Heart left ventricle (tissue), 16 donors: ENCODE results near the gene RXRA. TPM values are rescaled to one million over a fixed set of nuclear protein-coding genes. Genes with fewer than 3 reads are reported as not detected.
A peak's percentile ranks its signal among the peaks of the same experiment; 100 is the strongest.

Source experiments
- ATAC-seq, 4 donors: fragments of 200-7000 bp; cut with Tn5 transposase; one replicate each; pipeline ENCODE4 v1.9.1; 2020 to 2022; ENCODE audit warnings: moderate library complexity in 4 of 4, mild to moderate bottlenecking in 3 of 4, moderate number of reproducible peaks in 1 of 4
- DNase-seq, 5 donors: peaks; one replicate each; pipeline ENCODE4 v3.0.0-alpha.2; 2020
- H3K27ac ChIP-seq, 12 donors: fragments of 200-600 bp; sonication (generic) in 4 of 12; one replicate each; pipeline versions ENCODE4 v1.5.0 to v1.8.0; 2016 to 2022; ENCODE audit warnings: mild to moderate bottlenecking in 2 of 12
- H3K27me3 ChIP-seq, 9 donors: fragments of 200-600 bp; sonication (generic) in 2 of 9; one replicate each; pipeline versions ENCODE4 v1.5.1 to v1.8.0; 2016 to 2022; ENCODE audit warnings: mild to moderate bottlenecking in 3 of 9
- H3K36me3 ChIP-seq, 9 donors: fragments of 200-600 bp; sonication (generic) in 2 of 9; one replicate each; pipeline versions ENCODE4 v1.5.0 to v1.8.0; 2018 to 2022; ENCODE audit warnings: mild to moderate bottlenecking in 2 of 9
- H3K4me1 ChIP-seq, 12 donors: fragments of 200-600 bp; sonication (generic) in 4 of 12; one replicate each; pipeline versions ENCODE4 v1.5.0 to v1.8.0; 2016 to 2022; ENCODE audit warnings: mild to moderate bottlenecking in 3 of 12
- H3K4me3 ChIP-seq, 12 donors: fragments of 200-600 bp; sonication (generic) in 4 of 12; one replicate each; pipeline versions ENCODE4 v1.5.0 to v1.8.0; 2017 to 2022; ENCODE audit warnings: mild to moderate bottlenecking in 9 of 12, moderate library complexity in 4 of 12
- H3K9me3 ChIP-seq, 12 donors: fragments of 200-600 bp; sonication (generic) in 4 of 12; one replicate each; pipeline versions ENCODE4 v1.5.0 to v1.8.0; 2016 to 2022; ENCODE audit warnings: mild to moderate bottlenecking in 1 of 12
- POLR2A ChIP-seq, 2 donors: fragments of 450-650 bp; IDR thresholded peaks; one replicate each; pipeline ENCODE4 v1.6.1; 2017; ENCODE audit warnings: antibody characterized with exemption in 2 of 2, mild to moderate bottlenecking in 2 of 2, moderate library complexity in 2 of 2
- WGBS, 4 donors: extraction: QIAGEN DNeasy Blood & Tissue Kit in 2 of 4; methylation state at CpG; one replicate each; pipeline versions ENCODE4 v1.1.5 to v1.1.7; 2013 to 2018; 5-methylcytosine and 5-hydroxymethylcytosine counted together
- intact Hi-C, 10 donors: fragments of 100-400 bp; cut with DNase I; formaldehyde crosslinking; loops; one replicate each; pipeline versions ENCODE4 v1.11.1 to v1.14.2; 2022
- polyA plus RNA-seq, 2 donors: library from polyadenylated mRNA; stranded (reverse); fragments of 200-250 nt; gene quantifications; one replicate each; pipeline ENCODE4 v1.2.3, GENCODE V29; 2013
- total RNA-seq, 9 donors: library from RNA; depleted of rRNA in 2 of 9; stranded (reverse); fragments of >200 nt in 2 of 9; fragmentation: NEBNext Ultra II Directional in 3 of 9; extraction: Animal tissue kit (Norgen Biotek cat#: 25700) in 3 of 9; gene quantifications; one replicate each; pipeline versions ENCODE4 v1.1.0 to v1.2.4, GENCODE V29; 2016 to 2023
- TF ChIP-seq, protein P1 (sequence below), 12 donors: fragments of 200-600 bp; sonication (generic) in 4 of 12; IDR thresholded peaks; one replicate each; pipeline versions ENCODE4 v1.5.0 to v1.8.0; 2018 to 2022; ENCODE audit warnings: antibody characterized with exemption in 12 of 12, mild to moderate bottlenecking in 5 of 12
- donor health status: ischemic (EF 13 %, LVEDD 7.1; RV severe dilation, severe dysfunction).
- donor health status: healthy with polysubstance abuse.
- donor health status: DM: no; HTN: yes; CAD: no.
- donor health status: DM: no; HTN: no; CAD: no.
- donor health status: ischemic (EF 25% LVEDD 6.9; RV normal size, moderate dysfunction).
- donor health status: ischemic (EF 25% LVEDD 5.7; RV mildly dilated, moderate dysfunction).
- donor health status: healthy.
- donor health status: DM: yes; HTN: yes; CAD: no.
- donor health status: ischemic (EF 35%, LVEDD 5.7; RV mildly dilated, moderate dysfunction).
- donor health status: nonischemic (EF 11% LVEDD 7.7; RV severe dilation, severe dysfunction).
- donor health status: DM: yes; HTN: yes; CAD: no.
- donor health status: PGD.
- donor health status: ischemic (EF 29% LVEDD 5.4; RV normal size, mild dysfunction).
- donor health status: nonischemic (EF 23%, LVEDD 6.1; RV moderate dilation, normal function).

RXRA gene
- total and polyA plus RNA-seq, 11 donors = 45.5 to 87.9 (median 54.9) TPM

DNA sequence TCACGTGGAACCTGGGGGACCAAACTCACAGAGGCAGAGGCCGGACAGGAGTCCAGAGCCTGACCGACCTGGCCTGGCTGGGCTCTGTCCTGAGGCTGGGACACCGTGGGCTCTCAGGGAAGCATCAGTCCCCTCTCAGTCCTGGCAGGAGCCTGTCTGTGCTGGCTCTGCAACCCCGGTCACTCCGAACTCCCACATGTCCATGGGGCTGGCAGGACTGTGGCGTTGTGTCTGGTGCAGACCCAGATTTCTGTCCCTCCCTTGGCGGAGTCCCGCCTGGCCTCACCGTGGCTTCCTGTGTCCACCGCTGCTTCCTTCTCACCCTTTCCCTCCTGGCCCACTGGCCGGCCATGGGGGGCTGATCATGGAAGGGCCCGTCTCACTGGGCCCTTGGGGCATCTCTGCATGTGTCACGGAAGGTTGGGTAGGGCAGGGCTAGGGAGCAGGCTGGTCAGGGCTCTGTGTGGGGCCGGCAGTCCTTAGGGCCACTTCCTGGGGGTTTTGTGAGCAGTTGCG is 68.8 kb downstream of the RXRA start:
- H3K27me3 ChIP-seq = no peaks in the 10 kb centered on the region
- peak overlapping the region in 8 of 12 donors; percentile 3 to 85 (median 38) for H3K27ac ChIP-seq
- no peak for TF ChIP-seq POLR2A (IDR thresholded peaks at IDR 0.05)
- TF ChIP-seq, protein P1, sequence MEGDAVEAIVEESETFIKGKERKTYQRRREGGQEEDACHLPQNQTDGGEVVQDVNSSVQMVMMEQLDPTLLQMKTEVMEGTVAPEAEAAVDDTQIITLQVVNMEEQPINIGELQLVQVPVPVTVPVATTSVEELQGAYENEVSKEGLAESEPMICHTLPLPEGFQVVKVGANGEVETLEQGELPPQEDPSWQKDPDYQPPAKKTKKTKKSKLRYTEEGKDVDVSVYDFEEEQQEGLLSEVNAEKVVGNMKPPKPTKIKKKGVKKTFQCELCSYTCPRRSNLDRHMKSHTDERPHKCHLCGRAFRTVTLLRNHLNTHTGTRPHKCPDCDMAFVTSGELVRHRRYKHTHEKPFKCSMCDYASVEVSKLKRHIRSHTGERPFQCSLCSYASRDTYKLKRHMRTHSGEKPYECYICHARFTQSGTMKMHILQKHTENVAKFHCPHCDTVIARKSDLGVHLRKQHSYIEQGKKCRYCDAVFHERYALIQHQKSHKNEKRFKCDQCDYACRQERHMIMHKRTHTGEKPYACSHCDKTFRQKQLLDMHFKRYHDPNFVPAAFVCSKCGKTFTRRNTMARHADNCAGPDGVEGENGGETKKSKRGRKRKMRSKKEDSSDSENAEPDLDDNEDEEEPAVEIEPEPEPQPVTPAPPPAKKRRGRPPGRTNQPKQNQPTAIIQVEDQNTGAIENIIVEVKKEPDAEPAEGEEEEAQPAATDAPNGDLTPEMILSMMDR (IDR thresholded peaks at IDR 0.05) = no peak
- no peak overlapping the region for H3K4me3 ChIP-seq
- WGBS, 4 donors = 43 to 67% (median 49%) methylated on average over 11 to 16 of the region's 16 CpGs
- intact Hi-C loops = no loop called here
- H3K4me1 ChIP-seq = peaks cover 14 to 93% (median 70%) of the 10 kb centered on the region in 12 donors
- peaks cover 0 to 9% (median 0%) of the 10 kb centered on the region in 12 donors for H3K9me3 ChIP-seq
- no peak for ATAC-seq
- no peak for DNase-seq
- no peaks in the 10 kb centered on the region for H3K36me3 ChIP-seq

DNA sequence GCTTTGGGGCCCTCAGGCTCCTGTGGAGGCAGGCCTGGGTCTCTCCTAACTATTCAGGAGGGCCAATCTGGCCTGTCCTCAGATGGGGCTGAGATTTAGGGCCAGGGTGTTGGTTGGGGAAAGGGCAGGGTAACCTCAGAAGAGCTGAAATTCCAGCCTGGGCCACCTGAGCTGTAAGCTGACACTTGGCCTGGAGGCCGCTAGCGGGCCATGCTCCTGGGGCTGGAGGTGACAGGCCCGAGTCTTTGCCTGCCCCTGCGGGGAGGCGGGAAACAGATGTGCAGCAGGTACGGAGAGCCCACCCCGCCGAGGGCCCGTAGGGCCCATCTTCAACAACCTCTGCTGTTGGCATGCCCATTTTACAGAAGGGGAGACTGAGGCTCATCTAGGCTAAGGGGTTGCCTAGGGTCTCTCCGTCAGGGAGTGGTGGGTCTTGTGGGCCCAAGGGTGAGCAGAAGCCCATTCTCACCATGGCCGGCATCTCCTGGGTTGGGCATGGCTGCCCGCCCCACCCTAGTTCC is 69.5 kb downstream of the RXRA start:
- peak overlapping the region in 1 of 12 donors; percentile 42 for H3K4me3 ChIP-seq
- ATAC-seq (no peak), DNase-seq (no peak)

DNA sequence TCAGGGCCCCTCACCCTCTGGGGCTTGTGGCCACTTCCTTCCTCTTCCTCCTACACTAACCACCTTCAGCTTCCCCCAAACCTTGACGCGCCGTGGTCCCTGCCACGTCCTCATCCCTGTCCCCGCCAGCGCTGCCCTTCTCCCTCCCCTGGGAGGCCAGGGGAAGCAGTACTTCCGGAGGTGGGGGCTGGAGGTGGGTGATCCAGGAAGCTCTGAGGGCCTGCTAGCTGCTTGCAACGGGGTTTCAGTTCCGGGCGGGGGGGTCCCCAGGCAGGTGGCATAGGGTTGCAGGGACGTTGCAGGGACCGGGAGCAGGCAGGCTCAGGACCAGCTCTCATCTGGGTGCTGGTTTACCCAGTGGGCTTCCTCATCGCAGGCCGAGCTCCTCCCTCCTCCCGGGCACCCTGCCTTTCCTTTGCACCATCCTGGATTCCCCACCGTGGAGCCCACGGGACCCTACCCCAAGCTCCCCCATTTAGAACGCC is 70.0 kb downstream of the RXRA start:
- 43 to 53% (median 48%) methylated on average over 13 to 18 of the region's 18 CpGs for WGBS, 4 donors

More for the DNA sequence above, 69.5 kb downstream of the RXRA start:
- H3K27me3 ChIP-seq = no peaks in the 10 kb centered on the region
- peaks cover 0 to 9% (median 0%) of the 10 kb centered on the region in 12 donors for H3K9me3 ChIP-seq
- no peaks in the 10 kb centered on the region for H3K36me3 ChIP-seq
- TF ChIP-seq POLR2A (IDR thresholded peaks at IDR 0.05) = no peak
- peaks cover 14 to 93% (median 66%) of the 10 kb centered on the region in 12 donors for H3K4me1 ChIP-seq
- 77 to 80% (median 79%) methylated on average over 6 to 12 of the region's 12 CpGs for WGBS, 4 donors
- H3K27ac ChIP-seq = peak overlapping the region in 11 of 12 donors; percentile 15 to 85 (median 34)
- intact Hi-C loops = loop anchor here in 1 of 10 donors (2.0 kb wide), 1 partner anchor 13 kb away; no protein-coding TSS in a partner anchor

DNA sequence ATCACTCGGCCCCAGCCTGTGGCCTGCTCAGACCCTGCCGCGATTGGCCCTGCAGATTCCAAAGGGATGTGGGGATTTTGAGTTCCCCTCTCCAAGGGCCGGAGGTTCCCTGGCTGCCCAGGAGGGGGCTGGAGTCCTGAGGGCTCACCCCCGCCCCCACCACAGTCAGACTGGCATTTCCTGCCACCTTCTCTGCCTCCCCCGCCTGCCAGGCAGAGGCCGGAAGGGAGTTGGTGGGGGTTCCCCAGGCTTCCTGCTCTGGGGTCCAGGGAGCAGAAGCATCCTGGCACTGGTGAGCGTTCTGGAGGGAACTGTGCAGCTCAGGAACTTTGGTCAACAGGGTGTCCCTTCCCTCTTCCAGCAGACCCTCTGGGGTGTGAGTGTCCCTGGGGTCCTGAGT is 70.6 kb downstream of the RXRA start:
- peak overlapping the region in 11 of 12 donors; percentile 15 to 85 (median 34) for H3K27ac ChIP-seq
- no peaks in the 10 kb centered on the region for H3K27me3 ChIP-seq
- peaks cover 0 to 9% (median 0%) of the 10 kb centered on the region in 12 donors for H3K9me3 ChIP-seq
- H3K4me1 ChIP-seq = peaks cover 14 to 91% (median 57%) of the 10 kb centered on the region in 12 donors
- DNase-seq = no peak
- no peak for TF ChIP-seq POLR2A (IDR thresholded peaks at IDR 0.05)
- TF ChIP-seq, protein P1 (IDR thresholded peaks at IDR 0.05) = no peak
- H3K36me3 ChIP-seq = peaks cover 0 to 2% (median 0%) of the 10 kb centered on the region in 9 donors
- intact Hi-C loops = loop anchor here in 1 of 10 donors (2.0 kb wide), 1 partner anchor 14 kb away; no protein-coding TSS in a partner anchor
- WGBS, 4 donors = 38 to 47% (median 45%) methylated on average over 8 of the region's 8 CpGs; no CpG with 5 or more reads in 1 of the 4 donors
- peak overlapping the region in 1 of 12 donors; percentile 42 for H3K4me3 ChIP-seq
- ATAC-seq = peak in 1 of 4 donors; percentile 12

More for the DNA sequence above, 70.0 kb downstream of the RXRA start:
- Histone ChIP-seq H3K27me3 (no peaks in the 10 kb centered on the region), H3K9me3 (peaks cover 0 to 9% (median 0%) of the 10 kb centered on the region in 12 donors), H3K4me3 (peak overlapping the region in 1 of 12 donors; percentile 42), H3K36me3 (no peaks in the 10 kb centered on the region), H3K4me1 (peaks cover 14 to 91% (median 62%) of the 10 kb centered on the region in 12 donors), H3K27ac (peak overlapping the region in 11 of 12 donors; percentile 15 to 85 (median 34))
- ATAC-seq (peak in 2 of 4 donors; percentile 24 to 27), DNase-seq (peak in 1 of 5 donors; percentile 53)
- intact Hi-C loops = loop anchor here in 1 of 10 donors (2.0 kb wide), 1 partner anchor 13 kb away; no protein-coding TSS in a partner anchor
- TF ChIP-seq, protein P1 (IDR thresholded peaks at IDR 0.05) = no peak
- no peak for TF ChIP-seq POLR2A (IDR thresholded peaks at IDR 0.05)
